HG03571 (cell line): ENCODE results near the gene NME7.

Source experiments
- ATAC-seq: cut with Tn5 transposase; IDR thresholded peaks from one replicate; pipeline ENCODE4 v1.9.1; 2021; ENCODE audit not compliant: unreplicated experiment

The NME7 gene

GRCh38 chr1:169160845-169161495, 206.6 kb downstream of the NME7 start:
- no peak for ATAC-seq

- ATAC-seq = no peak
Observed at GRCh38 chr1:169156580-169156979, 211.0 kb downstream of the NME7 start.

- ATAC-seq = no peak
Observed at GRCh38 chr1:169155675-169156074, 211.9 kb downstream of the NME7 start.

GRCh38 chr1:169151338-169151837, 216.2 kb downstream of the NME7 start:
- no peak for ATAC-seq

GRCh38 chr1:169150641-169151337, 216.8 kb downstream of the NME7 start:
- ATAC-seq = no peak

GRCh38 chr1:169149555-169150286, 217.9 kb downstream of the NME7 start:
- no peak for ATAC-seq

- ATAC-seq = peak; percentile 79
Observed at GRCh38 chr1:169148472-169149252, 218.9 kb downstream of the NME7 start.

GRCh38 chr1:169146576-169147214, 220.9 kb downstream of the NME7 start:
- no peak for ATAC-seq

GRCh38 chr1:169144941-169145626, 222.5 kb downstream of the NME7 start:
- ATAC-seq = no peak

- ATAC-seq = no peak
Observed at GRCh38 chr1:169143984-169144383, 223.6 kb downstream of the NME7 start.

- ATAC-seq = no peak
Observed at GRCh38 chr1:169143346-169143745, 224.3 kb downstream of the NME7 start.

- ATAC-seq = no peak
Observed at GRCh38 chr1:169142129-169142528, 225.5 kb downstream of the NME7 start.

- no peak for ATAC-seq
Observed at GRCh38 chr1:169141356-169141755, 226.2 kb downstream of the NME7 start.

- peak; percentile 80 for ATAC-seq
Observed at GRCh38 chr1:169138866-169139670, 228.5 kb downstream of the NME7 start.

GRCh38 chr1:169137357-169137756, 230.2 kb downstream of the NME7 start:
- no peak for ATAC-seq

GRCh38 chr1:169133801-169134502, 233.6 kb downstream of the NME7 start:
- ATAC-seq = no peak

GRCh38 chr1:169133228-169133576, 234.4 kb downstream of the NME7 start:
- ATAC-seq = no peak

- ATAC-seq = no peak
Observed at GRCh38 chr1:169132512-169133227, 234.9 kb downstream of the NME7 start.
